ENCODE measurements around the gene RBM43.
"Not testable (repeated sequence)": the region's sequence is repeated elsewhere in the genome, so short reads cannot be mapped to it uniquely, and the experiment has no call there.

RBM43 gene

DNA sequence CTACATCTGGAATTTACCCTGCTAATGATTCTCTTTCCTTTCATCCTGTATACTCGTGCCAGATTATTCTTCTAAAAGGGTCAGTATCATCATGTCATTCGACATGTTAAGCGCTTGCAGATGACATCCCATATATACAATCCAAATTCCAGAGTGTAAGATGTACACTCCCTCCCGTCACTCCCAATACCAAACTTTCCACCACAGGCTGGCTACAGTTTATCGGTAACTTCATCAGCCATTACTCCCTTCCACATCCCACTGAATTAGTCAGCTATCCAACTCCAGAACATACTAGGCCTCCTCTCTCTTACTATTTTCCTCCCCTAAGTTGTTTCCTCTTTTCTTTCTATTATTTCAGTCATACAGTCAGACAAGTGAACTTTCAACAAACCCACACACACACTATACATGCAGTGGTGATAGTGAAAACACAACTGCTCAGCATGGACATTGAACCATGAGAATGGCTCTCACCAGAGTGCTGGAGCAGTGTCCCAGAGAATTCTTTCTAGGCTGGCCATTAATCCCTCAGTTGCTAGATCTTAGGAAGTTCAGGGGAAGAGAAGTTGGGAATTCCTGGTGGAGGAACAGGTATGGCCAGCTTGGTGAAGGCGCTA is 38.4 kb upstream of the RBM43 start:
- no peaks in the 10 kb centered on the region for H3K27me3 Mint-ChIP-seq (ENCODE audit: low read depth)
- TF ChIP-seq, protein P1, sequence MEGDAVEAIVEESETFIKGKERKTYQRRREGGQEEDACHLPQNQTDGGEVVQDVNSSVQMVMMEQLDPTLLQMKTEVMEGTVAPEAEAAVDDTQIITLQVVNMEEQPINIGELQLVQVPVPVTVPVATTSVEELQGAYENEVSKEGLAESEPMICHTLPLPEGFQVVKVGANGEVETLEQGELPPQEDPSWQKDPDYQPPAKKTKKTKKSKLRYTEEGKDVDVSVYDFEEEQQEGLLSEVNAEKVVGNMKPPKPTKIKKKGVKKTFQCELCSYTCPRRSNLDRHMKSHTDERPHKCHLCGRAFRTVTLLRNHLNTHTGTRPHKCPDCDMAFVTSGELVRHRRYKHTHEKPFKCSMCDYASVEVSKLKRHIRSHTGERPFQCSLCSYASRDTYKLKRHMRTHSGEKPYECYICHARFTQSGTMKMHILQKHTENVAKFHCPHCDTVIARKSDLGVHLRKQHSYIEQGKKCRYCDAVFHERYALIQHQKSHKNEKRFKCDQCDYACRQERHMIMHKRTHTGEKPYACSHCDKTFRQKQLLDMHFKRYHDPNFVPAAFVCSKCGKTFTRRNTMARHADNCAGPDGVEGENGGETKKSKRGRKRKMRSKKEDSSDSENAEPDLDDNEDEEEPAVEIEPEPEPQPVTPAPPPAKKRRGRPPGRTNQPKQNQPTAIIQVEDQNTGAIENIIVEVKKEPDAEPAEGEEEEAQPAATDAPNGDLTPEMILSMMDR (IDR thresholded peaks at IDR 0.05; ENCODE audit: unreplicated experiment in 3 of 3), result no peak
- H3K4me1 Mint-ChIP-seq, result peaks cover 11% of the 10 kb centered on the region

DNA sequence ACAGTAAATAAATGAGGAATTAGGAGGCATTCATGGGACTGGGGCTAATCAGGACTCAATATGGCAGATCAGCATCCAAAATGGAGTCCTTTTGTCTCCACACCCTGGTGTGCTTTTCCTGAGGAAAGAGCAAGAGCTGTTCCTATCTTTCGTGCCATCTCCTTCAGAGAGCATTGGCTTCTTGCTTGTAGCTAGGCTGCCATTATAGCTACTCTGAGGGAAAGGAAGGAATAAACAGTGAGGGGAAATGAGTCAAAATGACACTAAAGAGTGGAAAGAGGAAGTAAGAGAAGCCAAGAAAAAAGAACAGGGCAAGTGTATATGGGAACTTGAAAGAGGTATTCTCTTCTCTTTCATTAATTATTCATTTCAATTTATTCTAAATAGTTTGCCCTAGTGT is 36.2 kb upstream of the RBM43 start:
- no peak overlapping the region for H3K27ac Mint-ChIP-seq
- H3K9me3 Mint-ChIP-seq, result peaks cover 4% of the 10 kb centered on the region
- no peaks in the 10 kb centered on the region for H3K36me3 Mint-ChIP-seq (ENCODE audit: low read depth)
- TF ChIP-seq, protein P1 (IDR thresholded peaks at IDR 0.05; ENCODE audit: unreplicated experiment in 3 of 3), result no peak
- no peak overlapping the region for H3K4me3 Mint-ChIP-seq
- H3K27me3 Mint-ChIP-seq (ENCODE audit: low read depth), result no peaks in the 10 kb centered on the region
- H3K4me1 Mint-ChIP-seq, result peaks cover 9% of the 10 kb centered on the region

More for the DNA sequence above, 38.4 kb upstream of the RBM43 start:
- peaks cover 4% of the 10 kb centered on the region for H3K9me3 Mint-ChIP-seq
- H3K4me3 Mint-ChIP-seq, result no peak overlapping the region
- no peaks in the 10 kb centered on the region for H3K36me3 Mint-ChIP-seq (ENCODE audit: low read depth)
- no peak overlapping the region for H3K27ac Mint-ChIP-seq

DNA sequence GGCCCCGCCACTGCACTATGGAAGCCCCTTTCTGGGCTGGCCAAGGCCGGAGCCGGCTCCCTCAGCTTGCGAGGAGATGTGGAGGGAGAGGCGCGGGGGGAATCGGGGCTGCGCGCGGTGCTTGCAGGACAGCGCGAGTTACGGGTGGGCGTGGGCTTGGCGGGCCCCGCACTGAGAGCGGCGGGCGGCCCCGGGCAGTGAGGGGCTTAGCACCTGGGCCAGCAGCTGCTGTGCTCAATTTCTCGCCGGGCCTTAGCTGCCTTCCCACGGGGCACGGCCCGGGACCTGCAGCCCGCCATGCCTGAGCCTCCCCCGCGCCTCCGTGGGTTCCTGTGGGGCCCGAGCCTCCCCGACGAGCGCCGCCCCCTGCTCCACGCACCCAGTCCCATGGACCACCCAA is 34.3 kb upstream of the RBM43 start:
- H3K4me3 Mint-ChIP-seq; H3K9me3 Mint-ChIP-seq; H3K27ac Mint-ChIP-seq; H3K36me3 Mint-ChIP-seq (ENCODE audit: low read depth); H3K27me3 Mint-ChIP-seq (ENCODE audit: low read depth); H3K4me1 Mint-ChIP-seq: not testable (repeated sequence)

DNA sequence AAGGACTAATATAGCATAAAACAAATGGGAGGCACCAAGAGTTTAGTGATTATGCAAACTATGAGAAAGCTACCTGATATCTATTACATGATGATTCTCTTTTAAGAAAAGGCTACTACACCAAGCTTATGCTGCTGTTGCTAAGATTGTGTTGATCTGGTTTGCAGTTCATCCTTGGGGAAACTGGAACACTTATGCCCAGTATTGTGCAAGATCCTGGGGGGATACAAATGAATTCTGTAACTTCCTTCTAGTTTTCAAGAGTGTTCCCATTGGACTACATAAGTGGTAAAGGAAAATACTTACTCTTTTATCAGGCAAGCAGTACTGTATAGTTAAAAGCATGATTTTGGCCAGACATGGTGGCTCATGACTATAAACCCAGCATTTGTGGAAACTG is 30.9 kb upstream of the RBM43 start:
- H3K27me3 Mint-ChIP-seq (ENCODE audit: low read depth), result peaks cover 4% of the 10 kb centered on the region
- peaks cover 4% of the 10 kb centered on the region for H3K9me3 Mint-ChIP-seq
- H3K4me3 Mint-ChIP-seq, result no peak overlapping the region
- no peak overlapping the region for H3K27ac Mint-ChIP-seq
- H3K4me1 Mint-ChIP-seq, result peaks cover 11% of the 10 kb centered on the region
- TF ChIP-seq, protein P1 (IDR thresholded peaks at IDR 0.05; ENCODE audit: unreplicated experiment in 3 of 3), result no peak
- H3K36me3 Mint-ChIP-seq (ENCODE audit: low read depth), result no peaks in the 10 kb centered on the region

DNA sequence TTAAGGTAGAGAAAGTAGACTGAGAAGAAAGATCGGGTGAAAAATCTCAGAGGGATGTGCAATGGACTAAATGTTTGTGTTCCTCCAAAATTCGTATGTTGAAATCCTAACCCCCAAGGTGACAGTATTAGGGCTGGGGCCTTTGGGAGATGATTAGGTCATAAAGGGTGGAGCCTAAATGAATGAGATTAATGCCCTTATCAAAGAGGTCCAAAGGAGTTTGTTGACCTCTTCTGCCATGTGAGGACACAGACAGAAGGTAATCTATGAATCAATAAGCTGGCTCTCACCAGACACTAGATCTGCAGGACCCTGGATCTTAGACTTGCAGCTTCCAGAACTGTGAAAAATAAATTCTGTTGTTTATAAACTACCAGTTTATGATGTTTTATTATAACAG is 30.5 kb upstream of the RBM43 start:
- TF ChIP-seq, protein P1 (IDR thresholded peaks at IDR 0.05; ENCODE audit: unreplicated experiment in 3 of 3), result no peak
- Mint-ChIP-seq H3K27ac (no peak overlapping the region), H3K27me3 (ENCODE audit: low read depth) (peaks cover 8% of the 10 kb centered on the region), H3K9me3 (peaks cover 4% of the 10 kb centered on the region), H3K4me3 (no peak overlapping the region), H3K4me1 (peaks cover 11% of the 10 kb centered on the region), H3K36me3 (ENCODE audit: low read depth) (no peaks in the 10 kb centered on the region)

DNA sequence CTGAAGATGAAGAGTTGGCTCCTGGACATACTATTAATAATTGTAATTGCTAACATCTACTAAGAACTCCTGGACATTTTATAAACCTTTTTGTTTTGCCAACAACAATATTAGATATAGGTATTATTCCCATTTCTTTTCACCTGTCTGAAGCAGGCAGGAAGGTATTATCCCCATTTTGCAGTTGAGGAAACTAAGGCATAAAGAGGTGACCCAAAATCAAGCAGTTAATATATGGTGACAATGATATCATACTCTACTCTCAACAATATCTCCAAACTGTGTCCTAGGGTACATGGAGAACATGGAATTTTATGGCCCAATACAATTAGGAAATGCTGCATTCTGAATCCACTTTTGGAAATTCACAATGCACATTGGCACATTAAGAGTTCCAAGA is 29.6 kb upstream of the RBM43 start:
- no peaks in the 10 kb centered on the region for H3K9me3 Mint-ChIP-seq

More for the DNA sequence above, 29.6 kb upstream of the RBM43 start:
- Mint-ChIP-seq H3K27me3 (ENCODE audit: low read depth) (peaks cover 8% of the 10 kb centered on the region), H3K4me3 (no peak overlapping the region), H3K27ac (peak overlapping the region in 1 of 3 experiments; percentile 97), H3K4me1 (peaks cover 11% of the 10 kb centered on the region), H3K36me3 (ENCODE audit: low read depth) (no peaks in the 10 kb centered on the region)
- TF ChIP-seq, protein P1 (IDR thresholded peaks at IDR 0.05; ENCODE audit: unreplicated experiment in 3 of 3), result no peak

All from nephron (organoid).